WTC11 (cell line): ENCODE measurements around the gene RNF151. TPM values are rescaled to one million over a fixed set of nuclear protein-coding genes. Genes with fewer than 3 reads are reported as not detected.

Experiments
- ATAC-seq: fragments of 200-7000 bp; cut with Tn5 transposase; 2 replicates; pipeline ENCODE4 v1.10.0; 2021; ENCODE audit warnings: mild to moderate bottlenecking, moderate library complexity
- CTCF ChIA-PET: fragments of 300-600 bp; sonication (Branson Sonifier 250); formaldehyde crosslinking; loops from one replicate; lab custom pipeline; 2021; ENCODE audit warnings: antibody characterized with exemption; lab: Charles Lee
- POLR2A ChIA-PET: fragments of 350-600 bp; sonication (Branson Sonifier 250); formaldehyde crosslinking; loops from one replicate; lab custom pipeline; 2021; ENCODE audit warnings: antibody characterized with exemption; lab: Charles Lee
- DNase-seq: peaks from one replicate; pipeline ENCODE4 v3.0.0; 2021; ENCODE audit warnings: low spot score
- H3K27ac Mint-ChIP-seq: 2 replicates; pipeline ENCODE4 v1.8.0; 2021; ENCODE audit warnings: mixed read lengths
- H3K27me3 Mint-ChIP-seq: 2 replicates; pipeline ENCODE4 v1.8.0; 2021; ENCODE audit warnings: low read depth, mild to moderate bottlenecking, moderate library complexity, mixed read lengths
- H3K36me3 Mint-ChIP-seq: 2 replicates; pipeline ENCODE4 v1.8.0; 2021; ENCODE audit warnings: mixed read lengths
- H3K4me1 Mint-ChIP-seq: 2 replicates; pipeline ENCODE4 v1.8.0; 2022; ENCODE audit warnings: mixed read lengths
- H3K4me3 Mint-ChIP-seq: 2 replicates; pipeline ENCODE4 v1.8.0; 2021; ENCODE audit warnings: mild to moderate bottlenecking, moderate library complexity, mixed read lengths
- H3K9me3 Mint-ChIP-seq: 2 replicates; pipeline ENCODE4 v1.8.0; 2021; ENCODE audit warnings: mixed read lengths
- ARID4B ChIP-seq: sonication (generic); formaldehyde crosslinking; IDR thresholded peaks from 2 replicates; pipeline ENCODE4 v1.8.0; 2023; ENCODE audit warnings: missing genetic modification reagents, mild to moderate bottlenecking, borderline replicate concordance
- EMX1 ChIP-seq: fragments of 250-450 bp; sonication (Bioruptor Pico); IDR thresholded peaks from 2 replicates; pipeline ENCODE4 v1.8.0; 2021; ENCODE audit warnings: mild to moderate bottlenecking
- ERG ChIP-seq: fragments of 250-450 bp; sonication (Bioruptor Pico); IDR thresholded peaks from 2 replicates; pipeline ENCODE4 v1.8.0; 2021; ENCODE audit warnings: mild to moderate bottlenecking
- FOXK1 ChIP-seq: sonication (generic); formaldehyde crosslinking; IDR thresholded peaks from 2 replicates; pipeline ENCODE4 v1.8.0; 2022; ENCODE audit warnings: mild to moderate bottlenecking, moderate library complexity, missing genetic modification reagents
- FOXP1 ChIP-seq: sonication (generic); formaldehyde crosslinking; IDR thresholded peaks from 2 replicates; pipeline ENCODE4 v1.8.0; 2022; ENCODE audit warnings: missing genetic modification reagents, mild to moderate bottlenecking, moderate library complexity, borderline replicate concordance
- KAT7 ChIP-seq: sonication (generic); formaldehyde crosslinking; IDR thresholded peaks from 2 replicates; pipeline ENCODE4 v1.8.1; 2023; ENCODE audit warnings: missing genetic modification reagents, mild to moderate bottlenecking, borderline replicate concordance
- MYBL2 ChIP-seq: sonication (generic); formaldehyde crosslinking; IDR thresholded peaks from 2 replicates; pipeline ENCODE4 v1.8.1; 2023; ENCODE audit warnings: mild to moderate bottlenecking, moderate library complexity, missing genetic modification reagents
- SMAD3 ChIP-seq: sonication (generic); formaldehyde crosslinking; IDR thresholded peaks from 2 replicates; pipeline ENCODE4 v1.8.0; 2022; ENCODE audit warnings: missing genetic modification reagents, mild to moderate bottlenecking, borderline replicate concordance
- TEAD1 ChIP-seq: sonication (generic); formaldehyde crosslinking; IDR thresholded peaks from 2 replicates; pipeline ENCODE4 v1.8.0; 2022; ENCODE audit warnings: mild to moderate bottlenecking, missing genetic modification reagents
- ZMAT4 ChIP-seq: fragments of 250-450 bp; sonication (Bioruptor Pico); IDR thresholded peaks from 2 replicates; pipeline ENCODE4 v1.9.0; 2021; ENCODE audit warnings: mild to moderate bottlenecking
- ZNF219 ChIP-seq: sonication (generic); formaldehyde crosslinking; IDR thresholded peaks from 2 replicates; pipeline ENCODE4 v1.8.0; 2023; ENCODE audit warnings: missing genetic modification reagents, mild to moderate bottlenecking, borderline replicate concordance
- ZNF423 ChIP-seq: fragments of 250-450 bp; sonication (Bioruptor Pico); IDR thresholded peaks from 2 replicates; pipeline ENCODE4 v2.1.2; 2022; ENCODE audit warnings: mild to moderate bottlenecking, moderate library complexity
- total RNA-seq: library from RNA; stranded (reverse); gene quantifications from 3 replicates; pipeline ENCODE4 v1.2.3, GENCODE V29; 2021
- TF ChIP-seq, protein P1 (sequence below): sonication (generic); formaldehyde crosslinking; IDR thresholded peaks from 2 replicates; pipeline ENCODE4 v1.8.0; 2023; ENCODE audit warnings: mild to moderate bottlenecking, missing genetic modification reagents
- TF ChIP-seq, protein P2 (sequence below): sonication (generic); formaldehyde crosslinking; IDR thresholded peaks from 2 replicates; pipeline ENCODE4 v1.8.0; 2022; ENCODE audit warnings: mild to moderate bottlenecking, missing genetic modification reagents

RNF151 gene
- total RNA-seq, 1 experiment from 2014 or later, result 0.31 TPM

GRCh38 chr16:1977875-1978268, 11.2 kb downstream of the RNF151 start:
- DNase-seq (no peak), ATAC-seq (no peak)
- ChIA-PET CTCF (interaction anchor here (1.5 kb wide), 1 partner anchor 26 kb away, joined by 3 read pairs; no protein-coding TSS in a partner anchor), POLR2A (interaction anchor here (1.2 to 1.6 kb wide), 2 partner anchors 13 to 14 kb away, joined by 3 to 7 read pairs; partner anchors contain the start of gene RPS2)
- TF ChIP-seq EMX1 (no peak), ZMAT4 (no peak), TEAD1 (CRISPR knock-in tag) (no peak), KAT7 (CRISPR knock-in tag) (no peak), FOXP1 (CRISPR knock-in tag) (no peak)
- H3K9me3 Mint-ChIP-seq, result no peaks in the 10 kb centered on the region
- peaks cover 10% of the 10 kb centered on the region for H3K36me3 Mint-ChIP-seq
- H3K4me1 Mint-ChIP-seq, result peaks cover 16% of the 10 kb centered on the region
- H3K27me3 Mint-ChIP-seq, result peaks cover 33% of the 10 kb centered on the region
- no peak overlapping the region for H3K4me3 Mint-ChIP-seq
- no peak overlapping the region for H3K27ac Mint-ChIP-seq

GRCh38 chr16:1978476-1979120, 11.9 kb downstream of the RNF151 start:
- peak overlapping the region; percentile 42 for H3K4me3 Mint-ChIP-seq
- no peaks in the 10 kb centered on the region for H3K9me3 Mint-ChIP-seq
- H3K4me1 Mint-ChIP-seq, result peaks cover 19% of the 10 kb centered on the region
- H3K27ac Mint-ChIP-seq, result no peak overlapping the region
- ATAC-seq, result peak; percentile 4
- ChIA-PET POLR2A (interaction anchor here (1.1 to 1.6 kb wide), 3 partner anchors 13 to 35 kb away, joined by 3 to 7 read pairs (median 3); partner anchors contain the start of genes MSRB1 and RPS2), CTCF (interaction anchor here (1.1 to 4.4 kb wide), 6 partner anchors 14 to 196 kb away, joined by 3 to 19 read pairs (median 4); partner anchors contain the start of genes NUBP2, SPSB3 and TRAF7)
- no peak for TF ChIP-seq FOXK1
- no peak; the same call in 1 of the 2 replicates for TF ChIP-seq ZNF219 (CRISPR knock-in tag)
- TF ChIP-seq ARID4B (CRISPR knock-in tag), result peak; percentile 46; the same call in 1 of the 2 replicates
- TF ChIP-seq MYBL2 (CRISPR knock-in tag), result 0 out of 2 replicates have a peak, but pooled peaks have one; percentile 2
- TF ChIP-seq, protein P1, sequence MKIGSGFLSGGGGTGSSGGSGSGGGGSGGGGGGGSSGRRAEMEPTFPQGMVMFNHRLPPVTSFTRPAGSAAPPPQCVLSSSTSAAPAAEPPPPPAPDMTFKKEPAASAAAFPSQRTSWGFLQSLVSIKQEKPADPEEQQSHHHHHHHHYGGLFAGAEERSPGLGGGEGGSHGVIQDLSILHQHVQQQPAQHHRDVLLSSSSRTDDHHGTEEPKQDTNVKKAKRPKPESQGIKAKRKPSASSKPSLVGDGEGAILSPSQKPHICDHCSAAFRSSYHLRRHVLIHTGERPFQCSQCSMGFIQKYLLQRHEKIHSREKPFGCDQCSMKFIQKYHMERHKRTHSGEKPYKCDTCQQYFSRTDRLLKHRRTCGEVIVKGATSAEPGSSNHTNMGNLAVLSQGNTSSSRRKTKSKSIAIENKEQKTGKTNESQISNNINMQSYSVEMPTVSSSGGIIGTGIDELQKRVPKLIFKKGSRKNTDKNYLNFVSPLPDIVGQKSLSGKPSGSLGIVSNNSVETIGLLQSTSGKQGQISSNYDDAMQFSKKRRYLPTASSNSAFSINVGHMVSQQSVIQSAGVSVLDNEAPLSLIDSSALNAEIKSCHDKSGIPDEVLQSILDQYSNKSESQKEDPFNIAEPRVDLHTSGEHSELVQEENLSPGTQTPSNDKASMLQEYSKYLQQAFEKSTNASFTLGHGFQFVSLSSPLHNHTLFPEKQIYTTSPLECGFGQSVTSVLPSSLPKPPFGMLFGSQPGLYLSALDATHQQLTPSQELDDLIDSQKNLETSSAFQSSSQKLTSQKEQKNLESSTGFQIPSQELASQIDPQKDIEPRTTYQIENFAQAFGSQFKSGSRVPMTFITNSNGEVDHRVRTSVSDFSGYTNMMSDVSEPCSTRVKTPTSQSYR (CRISPR knock-in tag), result peak; percentile 13; the same call in 1 of the 2 replicates
- peaks cover 10% of the 10 kb centered on the region for H3K36me3 Mint-ChIP-seq
- peak; percentile 45 for DNase-seq
- H3K27me3 Mint-ChIP-seq, result peaks cover 39% of the 10 kb centered on the region

- H3K36me3 Mint-ChIP-seq, result peaks cover 10% of the 10 kb centered on the region
- H3K4me3 Mint-ChIP-seq, result peak overlapping the region; percentile 64
- no peak overlapping the region for H3K27ac Mint-ChIP-seq
- CTCF ChIA-PET, result interaction anchor here (1.0 to 4.4 kb wide), 9 partner anchors 13 to 197 kb away, joined by 3 to 19 read pairs (median 4); partner anchors contain the start of genes NUBP2, RPS2, SPSB3 and TRAF7
- ATAC-seq (peak; percentile 31), DNase-seq (peak; percentile 74)
- H3K4me1 Mint-ChIP-seq, result peaks cover 19% of the 10 kb centered on the region
- peaks cover 39% of the 10 kb centered on the region for H3K27me3 Mint-ChIP-seq
- POLR2A ChIA-PET, result interaction anchor here (1.0 to 3.0 kb wide), 6 partner anchors 15 to 112 kb away, joined by 3 to 20 read pairs (median 4); partner anchors contain the start of genes MSRB1 and RPS2
- no peaks in the 10 kb centered on the region for H3K9me3 Mint-ChIP-seq
- TF ChIP-seq FOXP1 (CRISPR knock-in tag), result 0 out of 2 replicates have a peak, but pooled peaks have one; percentile 26
- peak; percentile 31; the same call in 1 of the 2 replicates for TF ChIP-seq SMAD3 (CRISPR knock-in tag)
- TF ChIP-seq ZNF423 (CRISPR knock-in tag), result no peak
- TF ChIP-seq, protein P2, sequence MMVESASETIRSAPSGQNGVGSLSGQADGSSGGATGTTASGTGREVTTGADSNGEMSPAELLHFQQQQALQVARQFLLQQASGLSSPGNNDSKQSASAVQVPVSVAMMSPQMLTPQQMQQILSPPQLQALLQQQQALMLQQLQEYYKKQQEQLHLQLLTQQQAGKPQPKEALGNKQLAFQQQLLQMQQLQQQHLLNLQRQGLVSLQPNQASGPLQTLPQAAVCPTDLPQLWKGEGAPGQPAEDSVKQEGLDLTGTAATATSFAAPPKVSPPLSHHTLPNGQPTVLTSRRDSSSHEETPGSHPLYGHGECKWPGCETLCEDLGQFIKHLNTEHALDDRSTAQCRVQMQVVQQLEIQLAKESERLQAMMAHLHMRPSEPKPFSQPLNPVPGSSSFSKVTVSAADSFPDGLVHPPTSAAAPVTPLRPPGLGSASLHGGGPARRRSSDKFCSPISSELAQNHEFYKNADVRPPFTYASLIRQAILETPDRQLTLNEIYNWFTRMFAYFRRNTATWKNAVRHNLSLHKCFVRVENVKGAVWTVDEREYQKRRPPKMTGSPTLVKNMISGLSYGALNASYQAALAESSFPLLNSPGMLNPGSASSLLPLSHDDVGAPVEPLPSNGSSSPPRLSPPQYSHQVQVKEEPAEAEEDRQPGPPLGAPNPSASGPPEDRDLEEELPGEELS (CRISPR knock-in tag), result peak; percentile 72; the same call in 1 of the 2 replicates
- no peak for TF ChIP-seq ERG
Observed at GRCh38 chr16:1979271-1980029, 12.8 kb downstream of the RNF151 start.
